ENCODE data around the gene ALKBH6. TPM values are rescaled to one million over a fixed set of nuclear protein-coding genes. Genes with fewer than 3 reads are reported as not detected.

The ALKBH6 gene
- total and polyA plus RNA-seq, 2 of the 13 experiments (the other 11 are each of a cell fraction or from before 2014, with no cell fraction given) = 13.7 to 18.1 TPM

GRCh38 chr19:35963514-35963913 is 50.5 kb downstream of the ALKBH6 start (continued):
- TF ChIP-seq ZBTB10 (CRISPR knock-in tag; IDR thresholded peaks at IDR 0.05; ENCODE audit: borderline replicate concordance) = peak; percentile 70
- peak; percentile 25; the same call in 1 of the 2 replicates for TF ChIP-seq SPEN (CRISPR knock-in tag; IDR thresholded peaks at IDR 0.05; ENCODE audit: low read depth)
- TF ChIP-seq IKZF4 (CRISPR knock-in tag; IDR thresholded peaks at IDR 0.05; ENCODE audit: borderline replicate concordance, low read depth, not compliant biosample characterization) = peak; percentile 81
- TF ChIP-seq ZNF143 (CRISPR knock-in tag; IDR thresholded peaks at IDR 0.05) = peak; percentile 64; the same call in 1 of the 2 replicates
- 0 out of 2 replicates have a peak, but pooled peaks have one; percentile 31 for TF ChIP-seq ELF1 (CRISPR knock-in tag; IDR thresholded peaks at IDR 0.05)
- no peak for TF ChIP-seq SMC3 (IDR thresholded peaks at IDR 0.05; ENCODE audit: low read length)
- TF ChIP-seq ZFP1 (CRISPR knock-in tag; IDR thresholded peaks at IDR 0.05) = peak; percentile 37; the same call in 1 of the 2 replicates
- peak; percentile 90 for TF ChIP-seq ZNF430 (CRISPR knock-in tag; IDR thresholded peaks at IDR 0.05)
- TF ChIP-seq TIGD3 (CRISPR knock-in tag; IDR thresholded peaks at IDR 0.05; ENCODE audit: borderline replicate concordance) = no peak
- TF ChIP-seq TAF15 (IDR thresholded peaks at IDR 0.05; ENCODE audit: low read depth, low read length, poor library complexity, severe bottlenecking) = no peak
- peak; percentile 94 for TF ChIP-seq ZNF124 (CRISPR knock-in tag; IDR thresholded peaks at IDR 0.05)
- TF ChIP-seq JDP2 (CRISPR knock-in tag; IDR thresholded peaks at IDR 0.05; ENCODE audit: borderline replicate concordance) = no peak; the same call in 1 of the 2 replicates
- peak; percentile 87; the same call in 1 of the 2 replicates for TF ChIP-seq ZNF773 (CRISPR knock-in tag; IDR thresholded peaks at IDR 0.05; ENCODE audit: borderline replicate concordance)
- TF ChIP-seq REL (CRISPR knock-in tag; conservative IDR thresholded peaks at IDR 0.05) = no peak
- TF ChIP-seq ZNF616 (CRISPR knock-in tag; IDR thresholded peaks at IDR 0.05; ENCODE audit: low read depth) = 0 out of 2 replicates have a peak, but pooled peaks have one; percentile 57
- 0 out of 2 replicates have a peak, but pooled peaks have one; percentile 27 for TF ChIP-seq MXD1 (CRISPR knock-in tag; IDR thresholded peaks at IDR 0.05)
- TF ChIP-seq FOXO4 (CRISPR knock-in tag; conservative IDR thresholded peaks at IDR 0.05) = 0 out of 2 replicates have a peak, but pooled peaks have one; percentile 37
- peak; percentile 39; the same call in 1 of the 2 replicates for TF ChIP-seq ZNF431 (CRISPR knock-in tag; IDR thresholded peaks at IDR 0.05; ENCODE audit: borderline replicate concordance, low read depth)
- no peak for TF ChIP-seq CENPT (CRISPR knock-in tag; IDR thresholded peaks at IDR 0.05; ENCODE audit: low read depth)
- TF ChIP-seq FOSL1 (CRISPR knock-in tag; IDR thresholded peaks at IDR 0.05; ENCODE audit: borderline replicate concordance) = no peak
- TF ChIP-seq MTERF4 (CRISPR knock-in tag; IDR thresholded peaks at IDR 0.05) = no peak
- TF ChIP-seq ZNF639 (CRISPR knock-in tag; conservative IDR thresholded peaks at IDR 0.05) = 0 out of 2 replicates have a peak, but pooled peaks have one; percentile 27

Measured in HepG2 (cell line).